HG03469 (cell line): Measurements from ENCODE around the gene FAS.
"Not testable (repeated sequence)": the region's sequence is repeated elsewhere in the genome, so short reads cannot be mapped to it uniquely, and the experiment has no call there.

Experiments used
- ATAC-seq: cut with Tn5 transposase; IDR thresholded peaks from one replicate; pipeline ENCODE4 v1.9.1; 2021; ENCODE audit warnings: mild to moderate bottlenecking, moderate library complexity, moderate number of reproducible peaks; ENCODE audit not compliant: unreplicated experiment

FAS gene

DNA sequence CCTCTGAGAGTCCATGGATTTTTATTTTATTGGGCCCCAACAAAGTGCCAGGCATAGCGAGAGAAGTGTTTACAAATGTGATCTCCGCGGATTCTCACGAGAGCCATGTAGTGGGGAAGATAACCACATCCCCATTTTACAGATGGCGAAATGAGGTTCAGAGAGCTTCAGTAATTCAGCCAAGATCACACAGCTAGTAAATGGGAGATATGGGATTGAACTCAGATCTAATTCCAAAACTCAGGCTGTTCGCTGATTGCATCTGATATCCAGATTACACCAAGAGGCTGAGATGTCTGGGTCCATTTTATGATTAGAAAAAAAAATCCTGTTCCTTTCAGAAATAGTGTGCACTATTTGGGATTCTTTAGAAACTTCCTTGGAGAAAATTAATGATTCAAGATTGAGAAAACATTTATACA is 1.3 kb downstream of the FAS start:
- ATAC-seq, result no peak

DNA sequence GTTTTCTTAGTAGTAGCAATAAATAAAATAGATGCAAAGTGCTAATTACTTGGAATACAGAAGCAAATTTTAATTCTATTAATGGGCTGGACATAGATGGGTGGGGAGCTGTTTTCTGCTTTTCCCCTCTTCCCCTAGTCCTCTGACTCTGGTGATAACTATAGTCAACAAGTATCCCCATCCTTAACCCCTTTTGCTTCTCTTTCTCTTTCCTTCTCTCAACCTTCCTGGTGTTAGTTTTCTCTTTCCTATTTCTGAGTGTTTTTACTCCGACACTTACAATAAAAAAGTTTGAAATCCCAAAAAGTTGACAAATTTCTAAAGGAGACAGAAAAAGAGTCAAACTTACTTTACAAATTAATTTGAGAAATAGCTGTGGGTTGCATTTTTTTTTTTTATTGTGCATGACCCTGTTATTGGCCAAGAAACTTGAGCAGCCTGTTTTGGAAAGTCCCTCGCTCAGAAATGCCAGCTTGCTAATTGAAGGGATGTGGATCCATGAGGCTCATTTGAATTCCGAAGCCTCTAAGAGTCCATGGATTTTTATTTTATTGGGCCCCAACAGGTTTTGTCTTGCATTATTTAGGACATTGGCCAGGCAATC is 2.4 kb downstream of the FAS start:
- ATAC-seq, result no peak

DNA sequence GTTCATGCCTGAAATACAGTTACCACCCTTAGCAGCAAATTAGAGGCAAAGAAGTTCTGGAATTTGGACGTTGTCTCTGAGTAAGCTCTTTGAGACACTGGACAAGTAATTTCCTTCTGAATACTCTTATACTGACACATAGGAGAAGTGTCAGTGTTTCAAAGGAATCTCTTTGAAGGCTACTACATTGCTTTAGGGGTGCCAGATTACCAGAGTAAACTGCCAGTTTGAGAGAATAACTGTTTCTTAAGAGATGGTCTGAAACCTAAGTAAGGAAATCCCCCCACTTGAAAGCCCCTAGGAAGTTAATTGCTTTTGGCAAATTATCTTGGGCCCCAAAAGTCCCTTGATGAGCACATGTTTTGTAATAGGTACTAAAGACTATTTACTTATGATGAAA is 3.4 kb downstream of the FAS start:
- ATAC-seq, result no peak

DNA sequence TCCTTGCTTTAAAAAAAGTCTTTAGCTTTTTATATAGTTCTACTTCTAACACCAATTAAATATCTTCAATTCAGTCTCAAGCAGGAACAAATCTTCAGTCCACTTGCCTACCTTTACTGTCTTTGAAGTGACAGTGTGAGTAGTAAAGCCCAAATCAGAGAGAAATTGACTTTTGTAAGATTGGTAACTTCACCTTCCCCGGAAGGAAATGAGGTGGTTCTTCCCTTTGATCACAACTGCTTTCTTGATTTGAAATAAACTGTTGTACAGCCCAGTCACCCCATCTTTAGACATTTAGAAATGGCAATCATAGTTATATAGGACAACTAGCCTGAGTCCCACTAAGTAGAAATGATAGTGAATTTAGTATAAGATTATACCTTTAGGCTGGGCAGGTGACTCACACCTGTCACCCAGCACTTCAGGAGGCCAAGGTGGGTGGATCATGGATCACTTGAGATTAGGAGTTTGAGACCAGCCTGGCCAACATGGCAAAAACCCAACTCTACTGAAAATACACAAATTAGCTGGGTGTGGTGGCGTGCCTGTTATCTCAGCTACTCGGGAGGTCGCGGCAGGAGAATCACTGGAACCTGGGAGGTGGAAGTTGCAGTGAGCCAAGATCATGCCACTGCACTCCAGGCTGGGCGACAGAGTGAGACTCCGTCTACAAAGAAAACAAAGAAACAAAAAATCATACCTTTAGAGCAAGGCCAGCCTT is 4.7 kb downstream of the FAS start:
- no peak for ATAC-seq

DNA sequence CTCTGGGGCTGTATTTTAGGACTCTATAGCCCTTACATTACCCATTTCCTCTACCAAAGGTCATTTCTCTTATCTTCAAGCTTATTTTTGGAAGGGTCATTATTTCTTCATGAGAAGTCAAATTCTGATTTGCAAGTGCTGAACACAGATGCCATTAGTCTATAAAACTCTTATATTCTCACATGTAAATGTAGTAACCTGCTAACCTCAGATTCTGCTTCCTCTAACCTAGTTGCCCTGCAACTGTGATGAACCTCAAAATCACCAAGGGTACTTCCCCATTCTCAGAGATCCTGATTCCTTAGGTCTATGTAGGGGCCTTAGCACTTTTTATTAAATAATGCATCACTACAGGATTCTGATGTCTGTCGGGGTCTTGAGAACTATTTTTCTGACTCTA is 6.3 kb downstream of the FAS start:
- peak; percentile 55 for ATAC-seq

DNA sequence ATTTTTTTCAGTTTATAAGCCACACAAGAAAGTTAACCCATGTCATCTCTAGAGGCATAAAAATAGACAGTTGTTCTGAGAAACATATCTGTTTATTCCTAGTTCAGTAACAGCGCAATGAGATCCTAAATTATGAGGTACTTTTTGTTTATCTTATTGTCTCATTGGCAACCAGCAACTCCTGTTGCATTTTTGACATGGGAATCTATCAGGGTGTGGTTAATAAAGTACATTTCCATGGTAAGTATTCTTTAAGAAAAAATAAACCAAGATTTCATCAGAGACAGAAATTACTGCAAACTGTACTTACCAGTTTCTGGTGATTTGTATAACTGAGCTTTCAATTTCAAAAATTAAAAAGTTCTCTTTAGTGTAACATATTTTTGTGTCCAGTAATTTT is 9.0 kb downstream of the FAS start:
- ATAC-seq, result no peak

DNA sequence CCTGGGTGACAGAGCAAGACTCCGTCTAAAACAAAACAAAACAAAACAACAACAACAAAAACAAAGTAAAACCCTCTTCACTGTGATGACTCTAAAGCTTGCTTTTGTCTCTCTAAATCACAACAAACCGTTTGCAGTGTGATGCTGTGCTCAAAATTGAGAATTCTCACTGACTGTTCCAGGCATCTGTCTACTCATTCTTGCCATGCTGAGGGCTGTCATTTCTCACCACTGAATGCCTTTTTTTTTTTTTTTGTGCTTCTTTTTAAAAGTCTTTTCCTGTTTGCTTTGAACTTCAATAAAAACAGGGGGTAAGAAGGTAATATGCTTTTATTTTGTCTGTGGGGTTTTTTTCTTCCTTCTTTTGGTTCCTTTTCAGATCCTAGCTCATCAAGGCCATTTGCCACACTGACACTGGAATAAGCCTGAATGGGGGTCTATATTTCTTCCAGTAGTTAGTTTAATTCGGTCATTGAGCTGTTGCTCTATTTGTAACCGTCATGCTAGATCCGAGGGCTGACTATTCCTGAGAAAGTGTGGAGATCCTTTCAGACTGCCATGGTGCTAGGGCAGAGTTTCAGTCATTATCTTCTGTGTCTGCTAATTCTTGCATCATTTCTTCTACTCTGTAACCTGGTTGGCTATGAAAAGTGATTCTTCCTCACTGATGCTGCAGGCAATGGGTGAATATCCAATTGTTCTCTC is 10.6 kb downstream of the FAS start:
- ATAC-seq, result no peak

DNA sequence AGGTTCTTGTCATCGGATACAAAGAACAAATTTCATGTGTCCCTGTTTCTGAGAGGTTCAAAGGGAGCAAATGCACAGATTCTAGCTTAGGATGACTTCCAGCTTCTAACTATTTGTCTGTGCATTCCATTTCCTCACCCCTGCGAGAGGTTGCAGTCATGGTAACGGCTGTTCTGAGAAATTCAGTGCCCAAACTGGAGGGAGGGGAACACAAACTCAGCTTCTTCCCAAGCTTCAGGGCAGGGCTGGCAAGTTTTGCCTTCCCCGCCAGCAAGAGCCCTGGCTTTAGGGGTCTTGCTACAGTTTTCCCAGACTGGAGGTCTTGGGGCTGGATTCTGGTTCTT is 11.1 kb downstream of the FAS start:
- ATAC-seq, result no peak

DNA sequence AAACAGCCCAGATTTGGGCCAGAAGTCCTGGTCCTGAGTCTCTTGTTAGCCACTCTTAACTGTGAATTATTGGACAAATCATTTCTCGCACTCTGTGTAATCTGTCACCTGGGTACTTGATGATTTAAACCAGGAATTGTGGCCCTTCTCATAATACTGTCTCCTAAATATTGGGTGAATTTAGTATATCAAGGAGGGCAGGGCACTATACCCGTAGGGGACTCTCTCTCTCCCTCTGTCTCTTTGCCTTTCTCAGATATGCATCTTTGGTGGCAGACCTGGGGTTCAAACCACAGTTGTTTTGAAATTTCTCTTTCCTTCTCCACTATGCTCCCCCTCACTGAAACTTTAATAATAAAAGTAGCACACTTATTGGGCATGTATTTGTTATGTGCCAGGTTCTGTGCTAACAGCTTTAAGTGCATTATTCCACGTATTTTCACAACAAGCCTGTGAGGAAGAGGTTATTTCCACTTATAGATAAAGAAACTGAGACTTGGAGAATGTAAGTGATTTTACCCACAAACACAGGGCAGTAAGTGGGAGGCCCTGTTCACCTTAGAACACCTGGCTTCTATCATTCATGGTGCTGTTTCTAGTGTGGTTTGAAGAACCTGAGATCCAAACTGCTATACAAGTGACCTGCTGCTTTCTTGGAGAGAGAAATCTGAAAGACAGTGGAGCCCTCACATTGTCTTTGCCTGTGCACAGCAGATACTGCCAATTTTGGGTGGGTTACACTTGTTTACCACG is 11.8 kb downstream of the FAS start:
- no peak for ATAC-seq

DNA sequence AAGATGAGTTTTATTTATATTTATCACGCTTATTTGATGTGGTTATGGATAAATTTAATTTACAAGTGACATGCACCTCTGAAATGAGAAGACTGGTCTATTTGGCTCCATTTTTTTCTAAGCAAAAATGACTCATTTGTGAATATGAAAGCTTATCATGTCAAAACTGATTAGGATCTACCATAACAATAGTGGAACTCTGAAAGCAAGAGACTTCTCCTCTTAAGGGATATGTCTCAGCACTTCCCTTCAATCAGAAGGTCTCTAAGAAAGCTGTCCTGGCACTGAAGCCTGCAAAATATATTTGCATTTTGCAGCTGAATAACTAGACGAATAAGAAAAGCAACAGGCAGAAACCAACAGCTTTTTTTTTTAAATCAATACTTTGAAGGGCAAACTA is 12.7 kb downstream of the FAS start:
- ATAC-seq, result no peak

DNA sequence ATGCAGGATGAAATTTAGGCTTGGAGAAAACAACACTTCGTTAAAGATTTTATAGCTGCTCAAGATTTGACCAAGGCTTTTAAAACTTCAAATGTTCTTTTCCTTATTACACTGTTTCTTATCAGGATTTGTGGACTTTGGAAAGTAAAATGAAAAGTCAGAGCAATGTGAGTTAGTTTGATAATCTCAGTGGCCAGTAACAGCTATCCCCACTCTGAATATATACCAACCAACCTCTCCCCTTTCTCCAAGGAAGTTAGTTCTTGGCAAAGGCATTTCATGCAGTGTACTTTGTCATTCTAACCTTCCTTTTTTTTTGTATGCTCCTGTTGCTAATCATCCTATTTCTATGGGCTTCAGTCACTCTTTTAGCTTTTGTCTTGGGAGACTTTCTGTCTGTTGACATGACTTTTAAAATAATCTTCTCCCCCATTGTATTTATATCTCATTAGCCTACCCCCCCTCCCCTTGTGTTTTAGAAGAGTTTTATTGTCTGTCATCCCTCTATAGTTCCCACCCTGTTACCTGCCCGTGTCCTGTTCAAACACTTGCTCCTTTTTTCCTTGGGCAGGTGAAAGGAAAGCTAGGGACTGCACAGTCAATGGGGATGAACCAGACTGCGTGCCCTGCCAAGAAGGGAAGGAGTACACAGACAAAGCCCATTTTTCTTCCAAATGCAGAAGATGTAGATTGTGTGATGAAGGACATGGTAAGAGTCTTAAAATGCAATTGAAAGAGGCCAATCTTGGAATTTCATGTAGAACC is 16.7 kb downstream of the FAS start:
- ATAC-seq, result no peak

DNA sequence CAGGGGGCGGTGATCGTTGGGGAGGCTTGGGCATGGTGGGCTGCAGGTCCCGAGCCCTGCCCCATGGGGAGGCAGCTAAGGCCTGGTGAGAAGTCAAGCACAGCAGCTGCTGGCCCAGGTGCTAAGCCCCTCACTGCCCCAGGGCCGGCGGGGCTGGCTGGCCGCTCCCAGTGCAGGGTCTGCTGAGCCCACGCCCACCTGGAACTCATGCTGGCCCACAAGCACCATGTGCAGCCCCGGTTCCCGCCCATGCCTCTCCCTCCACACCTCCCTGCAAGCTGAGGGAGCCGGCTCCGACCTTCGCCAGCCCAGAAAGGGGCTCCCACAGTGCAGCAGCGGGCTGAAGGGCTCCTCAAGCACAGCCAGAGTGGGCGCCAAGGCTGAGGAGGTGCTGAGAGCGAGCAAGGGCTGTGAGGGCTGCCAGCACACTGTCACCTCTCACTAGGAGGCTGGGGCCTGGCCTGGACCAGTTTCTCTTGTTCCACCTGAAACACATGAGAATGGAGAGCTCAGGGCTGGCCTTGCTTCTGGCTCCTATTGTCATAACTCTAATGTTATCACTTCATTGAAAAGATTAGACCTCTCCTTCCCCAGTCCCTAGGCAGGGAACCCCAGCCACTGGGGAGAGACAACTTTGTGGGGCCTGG is 28.2 kb downstream of the FAS start:
- not testable (repeated sequence) for ATAC-seq

DNA sequence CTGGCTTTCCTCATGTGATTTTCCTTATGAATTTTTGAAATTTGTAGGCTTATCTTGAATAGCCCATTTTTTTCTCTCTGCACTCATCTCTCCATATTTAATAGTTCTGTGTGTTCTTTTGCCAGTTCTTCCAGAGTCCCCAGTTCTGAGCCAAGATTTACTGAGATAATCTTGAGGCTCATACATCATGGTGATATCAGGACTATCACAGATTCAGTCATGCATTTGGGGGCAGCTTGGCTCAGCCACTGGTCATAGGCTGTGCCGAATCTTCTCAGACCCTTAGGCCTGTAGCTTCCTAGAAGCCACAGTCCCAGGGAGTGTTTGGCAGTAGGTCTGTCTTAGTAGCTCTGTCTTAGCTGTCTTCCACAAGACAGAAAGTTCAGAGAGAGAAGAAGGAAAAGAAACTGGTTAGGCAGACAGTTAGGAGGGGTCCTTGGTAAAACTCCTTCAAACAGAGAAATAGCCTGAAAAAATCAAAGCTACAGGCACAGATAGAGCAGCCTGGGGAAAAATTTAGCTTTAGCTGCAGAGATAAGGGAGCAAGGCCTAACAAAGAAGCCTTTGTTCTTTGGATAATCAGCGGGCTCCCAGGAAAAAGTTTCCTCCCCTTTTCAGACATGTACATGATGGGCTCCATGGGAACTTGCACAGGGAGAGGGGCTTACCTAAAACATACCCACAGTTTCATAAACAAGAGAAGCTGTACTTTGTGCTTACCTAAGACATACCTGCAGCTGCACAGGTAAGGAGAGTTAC is 29.1 kb downstream of the FAS start:
- ATAC-seq, result no peak

DNA sequence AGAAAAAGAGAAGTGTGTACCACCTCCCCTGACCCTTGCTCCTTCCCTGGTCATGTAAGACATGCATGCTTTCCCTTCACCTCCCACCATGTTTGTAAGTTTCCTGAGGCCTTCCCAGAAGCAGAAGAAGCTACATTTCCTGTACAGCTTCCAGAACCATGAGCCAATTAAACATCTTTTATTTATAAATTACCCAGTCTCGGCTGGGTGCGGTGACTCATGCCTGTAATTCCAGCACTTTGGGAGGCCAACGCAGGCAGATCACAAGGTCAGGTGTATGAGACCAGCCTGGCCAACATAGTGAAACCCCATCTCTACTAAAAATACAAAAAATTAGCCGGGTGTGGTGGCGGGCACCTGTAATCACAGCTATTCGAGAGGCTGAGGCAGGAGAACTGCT is 30.9 kb downstream of the FAS start:
- ATAC-seq, result not testable (repeated sequence)

DNA sequence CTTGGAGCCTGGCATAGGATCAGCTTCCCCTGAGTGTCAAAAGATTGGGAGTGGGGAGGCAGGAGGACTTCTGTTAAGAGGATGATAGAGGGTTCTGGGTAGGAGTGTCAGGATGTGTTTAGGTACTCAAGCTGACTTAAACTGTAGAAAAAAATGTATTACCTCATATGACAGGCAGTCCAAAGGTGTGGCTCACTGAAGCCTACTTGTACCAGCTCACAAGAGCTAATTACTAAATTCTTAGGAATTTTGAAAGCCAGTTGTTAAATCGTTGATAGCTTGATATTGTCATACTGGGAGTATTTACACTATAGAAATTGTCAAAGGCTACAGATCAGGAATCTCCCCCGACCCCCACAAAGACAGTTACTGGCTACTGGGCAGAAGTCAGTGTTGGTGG is 32.1 kb downstream of the FAS start:
- no peak for ATAC-seq

DNA sequence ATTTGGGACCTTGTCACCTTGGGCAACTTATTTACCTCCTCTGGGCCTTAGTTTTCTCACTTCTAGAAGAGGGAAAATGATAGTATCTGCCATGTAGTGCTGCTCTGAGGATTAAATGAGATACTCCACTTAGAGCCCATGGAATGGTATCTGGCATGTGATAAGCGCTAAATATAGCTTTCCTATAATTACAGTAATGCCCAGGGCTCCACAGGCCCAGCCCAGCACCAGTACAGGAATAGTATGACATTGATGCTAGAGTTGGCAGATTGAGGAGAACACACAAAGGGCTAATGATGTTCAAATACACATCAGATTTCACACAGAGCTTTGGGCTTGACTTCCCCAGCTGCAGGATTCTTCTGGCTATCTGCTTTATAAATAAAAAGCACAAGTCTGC is 34.9 kb downstream of the FAS start:
- no peak for ATAC-seq

DNA sequence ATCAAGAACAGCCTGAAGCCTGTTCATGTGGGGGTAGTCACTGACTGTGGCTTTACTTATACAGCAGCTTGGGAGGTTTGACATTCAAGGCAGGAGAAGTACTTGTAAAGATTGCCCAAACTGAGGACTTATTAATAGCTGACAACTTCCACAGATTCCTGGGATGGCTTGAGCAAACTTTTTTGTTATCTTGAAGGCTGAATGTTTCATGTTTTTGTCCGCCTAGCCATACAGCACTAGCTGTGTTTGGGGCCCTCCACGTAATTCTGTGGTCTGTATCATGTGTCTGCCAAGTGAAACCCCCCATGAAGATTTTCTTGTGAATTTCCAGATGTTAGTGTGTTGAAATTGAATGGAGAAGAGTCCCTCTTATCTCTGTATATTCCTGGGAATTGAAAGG is 38.6 kb downstream of the FAS start:
- ATAC-seq, result no peak

DNA sequence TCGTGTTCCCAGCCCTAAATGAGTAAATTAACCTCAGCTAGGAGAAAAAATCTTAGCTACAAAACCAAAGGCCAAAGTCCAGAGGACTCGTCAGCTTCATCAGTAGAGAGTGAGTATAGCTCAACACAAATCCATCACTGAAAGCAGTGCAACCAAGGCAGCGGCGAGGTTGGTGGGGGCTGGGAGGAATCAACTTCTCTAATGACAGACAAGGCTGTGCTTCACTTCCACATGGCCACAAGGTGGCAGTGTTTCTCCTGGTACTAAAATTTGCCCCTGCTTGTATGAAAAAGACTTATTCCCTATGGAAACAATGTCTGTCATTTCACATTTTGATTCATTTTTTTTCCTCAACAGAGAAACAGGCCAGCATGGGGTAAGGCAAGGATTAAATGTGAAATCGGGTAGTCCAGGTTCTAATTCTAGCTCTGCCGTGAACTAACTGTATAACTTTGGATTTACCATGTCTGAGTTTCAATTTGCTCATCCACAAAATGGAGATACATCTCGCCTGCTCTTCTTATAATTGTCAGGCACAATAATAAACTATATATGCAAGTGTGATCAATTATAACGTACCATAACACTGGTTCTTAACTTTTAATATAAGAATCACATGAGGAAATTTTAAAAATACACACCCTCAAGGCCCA is 39.3 kb downstream of the FAS start:
- ATAC-seq, result no peak

DNA sequence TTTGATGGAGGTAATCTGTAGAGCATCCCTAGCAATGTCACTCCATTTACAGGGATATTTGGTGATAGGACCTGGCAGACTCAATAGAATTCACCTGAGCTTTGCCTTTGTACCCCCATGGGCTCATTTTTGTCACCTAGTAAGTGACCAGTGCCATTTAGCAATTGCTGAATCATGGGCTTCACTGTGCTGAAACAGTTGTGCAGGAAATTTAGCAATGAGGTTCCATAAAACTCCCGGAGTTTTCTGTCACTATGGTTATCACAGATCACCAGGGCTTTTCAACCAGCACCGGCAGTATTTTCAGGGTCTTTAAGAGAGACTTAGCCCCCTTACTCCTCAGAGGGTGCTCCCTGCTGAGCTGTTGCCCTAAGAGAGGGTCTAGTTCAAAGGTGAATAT is 40.2 kb downstream of the FAS start:
- no peak for ATAC-seq
